ENCODE results near the gene NSDHL. TPM values are rescaled to one million over a fixed set of nuclear protein-coding genes. Genes with fewer than 3 reads are reported as not detected.

NSDHL gene
- total RNA-seq, 1 experiment from 2014 or later, result 55.1 TPM

- H3K4me1 ChIP-seq (replicated peaks; ENCODE audit: insufficient read depth), result peaks cover 16% of the 10 kb centered on the region
- H4K20me1 ChIP-seq (ENCODE audit: insufficient read depth), result no peaks in the 10 kb centered on the region
- no peaks in the 10 kb centered on the region for H3K36me3 ChIP-seq (ENCODE audit: low read depth)
- CTCF ChIA-PET, result no interaction called here
- no peak overlapping the region for H3K4me3 ChIP-seq
- peaks cover 8% of the 10 kb centered on the region; the same call in 1 of the 2 replicates for H3F3A ChIP-seq (ENCODE audit: insufficient read depth, low read depth)
- DNase-seq, result peak; percentile 25 to 67
- peak overlapping the region; percentile 23; the same call in 1 of the 2 replicates for H2AFZ ChIP-seq
- no peaks in the 10 kb centered on the region for H3K79me2 ChIP-seq (ENCODE audit: low read depth)
- H3K9me2 ChIP-seq (ENCODE audit: insufficient read depth), result no peaks in the 10 kb centered on the region
- no peaks in the 10 kb centered on the region for H3K27me3 ChIP-seq (ENCODE audit: insufficient read depth, low read depth)
- TF ChIP-seq EZH2 (IDR thresholded peaks at IDR 0.05; ENCODE audit: low read depth) (no peak), CTCF (conservative IDR thresholded peaks at IDR 0.05) (peak; percentile 87)
- POLR2A ChIA-PET (ENCODE audit: unreplicated experiment), result no interaction called here
- no TSS peak for BruUV-seq (replicated peaks)
- intact Hi-C loops (cut with micrococcal nuclease; ENCODE audit: unreplicated experiment), result loop anchor here (2.0 kb wide), 1 partner anchor 19 kb away; no protein-coding TSS in a partner anchor
- H3K27ac ChIP-seq, result peak overlapping the region; percentile 56
- no peaks in the 10 kb centered on the region for H3K9me3 ChIP-seq (ENCODE audit: insufficient read depth, low read depth)
- H3K4me2 ChIP-seq, result peak overlapping the region; percentile 60
Observed at GRCh38 chrX:152915541-152916241, 84.8 kb downstream of the NSDHL start.

DNA sequence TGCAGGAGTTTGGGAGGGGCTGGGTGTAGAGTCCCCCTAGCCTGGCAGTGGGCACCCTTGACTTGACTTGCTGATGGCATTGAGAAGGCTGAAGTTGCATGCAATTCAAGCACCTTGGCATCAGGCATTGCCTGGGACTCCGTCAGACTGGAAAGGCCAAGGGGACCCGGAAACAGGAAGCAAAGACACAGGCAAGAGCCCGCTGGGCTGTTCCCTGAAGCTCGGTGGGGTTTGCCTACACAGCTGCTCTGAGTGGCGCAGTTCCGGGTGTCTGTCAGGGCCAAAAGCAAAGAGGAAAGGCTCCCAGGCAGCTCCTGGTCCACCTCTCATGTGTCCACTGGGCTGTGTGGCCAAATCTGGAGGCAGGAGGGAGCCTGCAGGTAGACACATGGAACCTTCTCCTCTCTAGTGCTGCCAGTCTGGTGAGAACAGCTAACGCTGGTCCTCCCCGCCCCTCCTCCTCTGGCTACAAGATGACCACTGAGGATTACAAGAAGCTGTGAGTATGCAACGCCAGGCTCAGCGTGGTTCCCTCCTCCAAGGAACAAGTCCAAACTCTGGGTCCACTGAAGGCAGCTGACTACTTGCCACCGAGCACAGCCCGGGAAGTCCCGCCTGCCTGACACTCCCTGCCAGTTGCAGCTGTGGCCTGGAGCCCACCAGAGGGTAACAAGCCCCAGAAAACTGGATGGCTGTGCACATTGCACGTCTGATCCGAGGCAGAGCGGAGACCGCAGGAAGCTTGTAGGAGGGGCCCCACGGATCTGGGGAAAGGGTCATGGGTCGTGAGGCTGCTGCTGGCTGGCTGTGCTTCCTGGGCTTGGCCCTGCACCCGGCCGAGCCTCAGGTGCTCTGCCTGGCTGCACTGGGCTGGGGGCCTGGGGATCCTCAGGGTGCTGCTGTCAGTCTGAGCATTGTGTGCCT, 87.1 kb downstream of the NSDHL start:
- Histone ChIP-seq H4K20me1 (ENCODE audit: insufficient read depth) (no peaks in the 10 kb centered on the region), H3K79me2 (ENCODE audit: low read depth) (no peaks in the 10 kb centered on the region), H3K4me1 (replicated peaks; ENCODE audit: insufficient read depth) (peaks cover 16% of the 10 kb centered on the region), H3K9me3 (ENCODE audit: insufficient read depth, low read depth) (no peaks in the 10 kb centered on the region), H3K4me2 (no peak overlapping the region), H3K9me2 (ENCODE audit: insufficient read depth) (no peaks in the 10 kb centered on the region), H3K4me3 (no peak overlapping the region), H3K36me3 (ENCODE audit: low read depth) (no peaks in the 10 kb centered on the region), H3K27me3 (ENCODE audit: insufficient read depth, low read depth) (no peaks in the 10 kb centered on the region), H3K27ac (no peak overlapping the region), H3F3A (ENCODE audit: insufficient read depth, low read depth) (peaks cover 8% of the 10 kb centered on the region; the same call in 1 of the 2 replicates), H2AFZ (no peak overlapping the region)
- BruUV-seq (replicated peaks), result no TSS peak
- POLR2A ChIA-PET (ENCODE audit: unreplicated experiment), result no interaction called here
- intact Hi-C loops (cut with micrococcal nuclease; ENCODE audit: unreplicated experiment), result no loop called here
- CTCF ChIA-PET, result no interaction called here
- DNase-seq, result no peak
- no peak for TF ChIP-seq CTCF (conservative IDR thresholded peaks at IDR 0.05)
- TF ChIP-seq EZH2 (IDR thresholded peaks at IDR 0.05; ENCODE audit: low read depth), result no peak

GRCh38 chrX:152918707-152919106, 87.8 kb downstream of the NSDHL start:
- H3K4me1 ChIP-seq (replicated peaks; ENCODE audit: insufficient read depth), result peaks cover 16% of the 10 kb centered on the region
- H3K36me3 ChIP-seq (ENCODE audit: low read depth), result no peaks in the 10 kb centered on the region
- no peak overlapping the region for H3K4me2 ChIP-seq
- no peak overlapping the region for H2AFZ ChIP-seq
- no peak for TF ChIP-seq CTCF (conservative IDR thresholded peaks at IDR 0.05)
- no peak for TF ChIP-seq EZH2 (IDR thresholded peaks at IDR 0.05; ENCODE audit: low read depth)
- CTCF ChIA-PET, result no interaction called here
- DNase-seq, result no peak
- BruUV-seq (replicated peaks), result no TSS peak
- peaks cover 8% of the 10 kb centered on the region; the same call in 1 of the 2 replicates for H3F3A ChIP-seq (ENCODE audit: insufficient read depth, low read depth)
- no peaks in the 10 kb centered on the region for H3K79me2 ChIP-seq (ENCODE audit: low read depth)
- no peaks in the 10 kb centered on the region for H3K9me2 ChIP-seq (ENCODE audit: insufficient read depth)
- no peaks in the 10 kb centered on the region for H4K20me1 ChIP-seq (ENCODE audit: insufficient read depth)
- no peaks in the 10 kb centered on the region for H3K27me3 ChIP-seq (ENCODE audit: insufficient read depth, low read depth)
- no peak overlapping the region for H3K27ac ChIP-seq
- no peaks in the 10 kb centered on the region for H3K9me3 ChIP-seq (ENCODE audit: insufficient read depth, low read depth)
- intact Hi-C loops (cut with micrococcal nuclease; ENCODE audit: unreplicated experiment), result no loop called here
- POLR2A ChIA-PET (ENCODE audit: unreplicated experiment), result no interaction called here
- no peak overlapping the region for H3K4me3 ChIP-seq

Other genes starting within 250 kb of the NSDHL start
- not detected in 2 replicates for gene GABRQ, start 193.2 kb upstream of the NSDHL start, total RNA-seq (2021)
- gene MAGEA3, start 132.3 kb upstream of the NSDHL start, total RNA-seq (2021), result 133 and 135 TPM in 2 replicates
- gene CSAG2, start 121.8 kb upstream of the NSDHL start, total RNA-seq (2021), result not detected in 2 replicates
- gene MAGEA2B, start 116.4 kb upstream of the NSDHL start, total RNA-seq (2021), result 30.1 and 35.3 TPM in 2 replicates
- 33.2 and 36.5 TPM in 2 replicates for gene CSAG1, start 97.3 kb upstream of the NSDHL start, total RNA-seq (2021)
- gene MAGEA12, start 97.3 kb upstream of the NSDHL start, total RNA-seq (2021), result 17.2 and 24.2 TPM in 2 replicates
- 16.2 and 18.7 TPM in 2 replicates for gene MAGEA2, start 77.2 kb upstream of the NSDHL start, total RNA-seq (2021)
- gene CSAG3, start 71.8 kb upstream of the NSDHL start, total RNA-seq (2021), result 41.6 and 52.9 TPM in 2 replicates
- 116 and 122 TPM in 2 replicates for gene MAGEA6, start 61.4 kb upstream of the NSDHL start, total RNA-seq (2021)
- 66.9 and 78.6 TPM in 2 replicates for gene CETN2, start 306 bp upstream of the NSDHL start, total RNA-seq (2021)
- gene ZNF185, start 67.0 kb downstream of the NSDHL start, total RNA-seq (2021), result 40.6 and 42.8 TPM in 2 replicates
- not detected in 2 replicates for gene PNMA5, start 163.1 kb downstream of the NSDHL start, total RNA-seq (2021)
- gene PNMA3, start 225.4 kb downstream of the NSDHL start, total RNA-seq (2021), result not detected in 2 replicates
- gene PNMA6A, start 241.4 kb downstream of the NSDHL start, total RNA-seq (2021), result not detected in 2 replicates